GM12872 (cell line): ENCODE results near the gene SERPINA3.

Experiments used
- CTCF ChIP-seq: IDR thresholded peaks from 3 replicates; pipeline ENCODE4 v1.5.1; 2011; ENCODE audit warnings: low read depth, mild to moderate bottlenecking, low read length, moderate library complexity; ENCODE audit not compliant: insufficient read depth

SERPINA3 gene

GRCh38 chr14:94631050-94631449, 18.9 kb downstream of the SERPINA3 start:
- no peak for TF ChIP-seq CTCF

- TF ChIP-seq CTCF: no peak
Observed at GRCh38 chr14:94631536-94632304, 19.5 kb downstream of the SERPINA3 start.

GRCh38 chr14:94632305-94632590, 20.1 kb downstream of the SERPINA3 start:
- no peak for TF ChIP-seq CTCF

GRCh38 chr14:94633121-94633520, 20.9 kb downstream of the SERPINA3 start:
- no peak for TF ChIP-seq CTCF

GRCh38 chr14:94635154-94635553, 23.0 kb downstream of the SERPINA3 start:
- TF ChIP-seq CTCF: no peak

- peak; percentile 8; the same call in 1 of the 3 replicates for TF ChIP-seq CTCF
Observed at GRCh38 chr14:94636744-94637412, 24.7 kb downstream of the SERPINA3 start.

GRCh38 chr14:94638339-94638738, 26.1 kb downstream of the SERPINA3 start:
- no peak for TF ChIP-seq CTCF
